H9 (cell line): ENCODE results near the gene PI4KB. TPM values are rescaled to one million over a fixed set of nuclear protein-coding genes. Genes with fewer than 3 reads are reported as not detected.
A peak's percentile ranks its signal among the peaks of the same experiment; 100 is the strongest.

Experiments used
- DNase-seq: peaks from one replicate; pipeline ENCODE4 v3.0.0-alpha.2; 2017
- H2AFZ ChIP-seq: one replicate; pipeline ENCODE4 v1.6.1; 2013; ENCODE audit warnings: mild to moderate bottlenecking, low read length, control low read depth, moderate library complexity
- H2AK5ac ChIP-seq: 2 replicates; pipeline ENCODE4 v1.6.1; 2013; ENCODE audit warnings: low read length, control low read depth, mixed read lengths; ENCODE audit not compliant: insufficient read length
- H2BK120ac ChIP-seq: one replicate; pipeline ENCODE4 v1.6.1; 2013; ENCODE audit warnings: low read depth, mild to moderate bottlenecking, low read length, control low read depth, inconsistent platforms; ENCODE audit not compliant: poor library complexity, severe bottlenecking
- H2BK12ac ChIP-seq: 2 replicates; pipeline ENCODE4 v1.6.1; 2013; ENCODE audit warnings: low read length, control low read depth, mixed read lengths, low read depth; ENCODE audit not compliant: insufficient read length
- H2BK15ac ChIP-seq: 2 replicates; pipeline ENCODE4 v1.6.1; 2013; ENCODE audit warnings: low read depth, low read length, control low read depth
- H2BK20ac ChIP-seq: one replicate; pipeline ENCODE4 v1.6.1; 2013; ENCODE audit warnings: low read depth, mild to moderate bottlenecking, low read length, control low read depth, inconsistent platforms; ENCODE audit not compliant: poor library complexity, severe bottlenecking
- H2BK5ac ChIP-seq: 2 replicates; pipeline ENCODE4 v1.6.1; 2013; ENCODE audit warnings: low read length, control low read depth, mixed read lengths; ENCODE audit not compliant: insufficient read length
- H3K14ac ChIP-seq: 2 replicates; pipeline ENCODE4 v1.6.1; 2013; ENCODE audit warnings: low read length, control low read depth; ENCODE audit not compliant: insufficient read depth
- H3K18ac ChIP-seq: 2 replicates; pipeline ENCODE4 v1.6.1; 2013; ENCODE audit warnings: low read depth, mild to moderate bottlenecking, mixed read lengths, low read length, control low read depth; ENCODE audit not compliant: insufficient read length
- H3K23ac ChIP-seq: 2 replicates; pipeline ENCODE4 v1.6.1; 2013; ENCODE audit warnings: low read length, control low read depth, mixed read lengths, low read depth; ENCODE audit not compliant: insufficient read length
- H3K23me2 ChIP-seq: 2 replicates; pipeline ENCODE4 v1.6.1; 2013; ENCODE audit warnings: low read depth, mild to moderate bottlenecking, mixed read lengths, low read length, control low read depth; ENCODE audit not compliant: insufficient read length, poor library complexity, severe bottlenecking
- H3K27ac ChIP-seq: 2 replicates; pipeline ENCODE4 v1.5.1; 2013; ENCODE audit warnings: low read length, control low read depth, mixed read lengths, low read depth; ENCODE audit not compliant: insufficient read length
- H3K27me3 ChIP-seq: 2 replicates; pipeline ENCODE4 v1.6.1; 2013; ENCODE audit warnings: low read length, control low read depth, inconsistent platforms; ENCODE audit not compliant: insufficient read depth
- H3K4ac ChIP-seq: 2 replicates; pipeline ENCODE4 v1.6.1; 2013; ENCODE audit warnings: low read depth, mild to moderate bottlenecking, control low read depth, inconsistent platforms, low read length, moderate library complexity
- H3K4me1 ChIP-seq: 2 replicates; pipeline ENCODE4 v1.6.1; 2013; ENCODE audit warnings: low read length, control low read depth, inconsistent platforms; ENCODE audit not compliant: insufficient read depth
- H3K4me2 ChIP-seq: 2 replicates; pipeline ENCODE4 v1.6.1; 2013; ENCODE audit warnings: low read length, control low read depth, mixed read lengths; ENCODE audit not compliant: insufficient read length, insufficient read depth
- H3K56ac ChIP-seq: 2 replicates; pipeline ENCODE4 v1.6.1; 2013; ENCODE audit warnings: low read depth, mild to moderate bottlenecking, mixed read lengths, low read length, control low read depth; ENCODE audit not compliant: insufficient read length
- H3K79me1 ChIP-seq: 2 replicates; pipeline ENCODE4 v1.6.1; 2013; ENCODE audit warnings: low read depth, mild to moderate bottlenecking, moderate library complexity, low read length, control low read depth, inconsistent platforms; ENCODE audit not compliant: insufficient read depth, poor library complexity, severe bottlenecking
- H3K79me2 ChIP-seq: 2 replicates; pipeline ENCODE4 v1.6.1; 2013; ENCODE audit warnings: low read length, control low read depth, inconsistent platforms; ENCODE audit not compliant: insufficient read depth
- H3K9ac ChIP-seq: 2 replicates; pipeline ENCODE4 v1.6.1; 2013; ENCODE audit warnings: low read length, control low read depth, mixed read lengths; ENCODE audit not compliant: insufficient read length; ENCODE audit errors: extremely low read depth
- H3K9me3 ChIP-seq: one replicate; pipeline ENCODE4 v1.6.1; 2013; ENCODE audit warnings: low read depth, low read length, inconsistent platforms; ENCODE audit not compliant: control insufficient read depth
- H3T11ph ChIP-seq: one replicate; pipeline ENCODE4 v1.6.1; 2013; ENCODE audit warnings: mild to moderate bottlenecking, low read length, control low read depth, inconsistent platforms
- H4K20me1 ChIP-seq: one replicate; pipeline ENCODE4 v1.6.1; 2013; ENCODE audit not compliant: control insufficient read depth, insufficient read length, insufficient read depth
- H4K5ac ChIP-seq: 2 replicates; pipeline ENCODE4 v1.6.1; 2013; ENCODE audit warnings: low read depth, mild to moderate bottlenecking, mixed read lengths, low read length, control low read depth; ENCODE audit not compliant: insufficient read length
- H4K8ac ChIP-seq: replicated peaks from 2 replicates; pipeline ENCODE4 v1.6.1; 2013; ENCODE audit warnings: low read length, control low read depth, mixed read lengths, low read depth; ENCODE audit not compliant: insufficient read length
- H4K91ac ChIP-seq: 2 replicates; pipeline ENCODE4 v1.6.1; 2013; ENCODE audit warnings: low read depth, mild to moderate bottlenecking, moderate library complexity, mixed read lengths, low read length, control low read depth; ENCODE audit not compliant: insufficient read length
- H3K27ac Mint-ChIP-seq, 3 experiments: 2 replicates in 2 of 3; 3 replicates in 1 of 3; pipeline ENCODE4 v1.8.0; 2020 to 2021; ENCODE audit warnings: mixed read lengths in 3 of 3, mild to moderate bottlenecking in 1 of 3, moderate library complexity in 1 of 3
- H3K27me3 Mint-ChIP-seq: 2 replicates; pipeline ENCODE4 v1.8.0; 2021; ENCODE audit warnings: low read depth, mild to moderate bottlenecking, moderate library complexity, mixed read lengths
- H3K36me3 Mint-ChIP-seq, 3 experiments: 2 replicates in 2 of 3; 3 replicates in 1 of 3; pipeline ENCODE4 v1.8.0; 2020 to 2021; ENCODE audit warnings: low read depth in 3 of 3, mixed read lengths in 3 of 3; ENCODE audit not compliant: insufficient read depth in 1 of 3
- H3K4me1 Mint-ChIP-seq, 2 experiments: 2 replicates each; pipeline ENCODE4 v1.8.0; 2020; ENCODE audit warnings: mixed read lengths in 2 of 2
- H3K4me3 Mint-ChIP-seq, 2 experiments: 2 replicates in 1 of 2; 3 replicates in 1 of 2; pipeline ENCODE4 v1.8.0; 2020 to 2021; ENCODE audit warnings: mild to moderate bottlenecking in 2 of 2, mixed read lengths in 2 of 2, moderate library complexity in 1 of 2
- H3K9me3 Mint-ChIP-seq, 2 experiments: 2 replicates in 1 of 2; 3 replicates in 1 of 2; pipeline ENCODE4 v1.8.0; 2020; ENCODE audit warnings: mild to moderate bottlenecking in 2 of 2, mixed read lengths in 2 of 2, moderate library complexity in 1 of 2
- CTCF ChIP-seq: fragments of 200-600 bp; sonication (generic); conservative IDR thresholded peaks from 3 replicates; pipeline ENCODE4 v1.8.0; 2021; ENCODE audit warnings: antibody characterized with exemption, mild to moderate bottlenecking
- WGBS: extraction: QIAGEN DNeasy Blood & Tissue Kit; methylation state at CpG from one replicate; pipeline ENCODE4 v1.1.7; 2013; ENCODE audit warnings: missing lambda C conversion rate, low lambda C conversion rate, mixed read lengths; ENCODE audit not compliant: insufficient read length; ENCODE audit errors: extremely low coverage; 5-methylcytosine and 5-hydroxymethylcytosine counted together
- total RNA-seq: library from RNA; stranded (reverse); gene quantifications from 2 replicates; pipeline ENCODE4 v1.2.1, GENCODE V29; 2021

The PI4KB gene
- total RNA-seq, 1 experiment from 2014 or later = 39.1 TPM

- no peak overlapping the region for H2BK20ac ChIP-seq
- no peak overlapping the region for H4K8ac ChIP-seq
- H2AK5ac ChIP-seq = no peak overlapping the region
- H3K27me3 Mint-ChIP-seq = no peaks in the 10 kb centered on the region
- peak; percentile 87 for TF ChIP-seq CTCF
- no peak overlapping the region for H3K4ac ChIP-seq
- no peaks in the 10 kb centered on the region for H3K9me3 ChIP-seq
- no peaks in the 10 kb centered on the region for H3K9me3 Mint-ChIP-seq
- H4K5ac ChIP-seq = no peak overlapping the region
- H3K14ac ChIP-seq = no peak overlapping the region
- H3K23me2 ChIP-seq = peaks cover 3% of the 10 kb centered on the region
- no peaks in the 10 kb centered on the region for H3K27me3 ChIP-seq
- H3K56ac ChIP-seq = no peak overlapping the region
- H3K4me3 Mint-ChIP-seq = peak overlapping the region in 1 of 2 experiments; percentile 0; a peak in 1 of 5 replicates
- H2AFZ ChIP-seq = no peak overlapping the region
- H3K23ac ChIP-seq = no peak overlapping the region
- H3K27ac ChIP-seq = no peak overlapping the region
- H3K9ac ChIP-seq = no peak overlapping the region
- no peak overlapping the region for H3K18ac ChIP-seq
- no peak overlapping the region for H4K91ac ChIP-seq
- peaks cover 28 to 41% (median 38%) of the 10 kb centered on the region in 3 experiments for H3K36me3 Mint-ChIP-seq
- H3K4me1 ChIP-seq = no peaks in the 10 kb centered on the region
- no peak overlapping the region for H3T11ph ChIP-seq
- H2BK5ac ChIP-seq = no peak overlapping the region
- peaks cover 2% of the 10 kb centered on the region for H4K20me1 ChIP-seq
- DNase-seq = peak; percentile 68
- peak overlapping the region in 2 of 3 experiments; percentile 0 to 89; a peak in 4 of 7 replicates for H3K27ac Mint-ChIP-seq
- H2BK12ac ChIP-seq = no peak overlapping the region
- no peak overlapping the region for H3K4me2 ChIP-seq
- H2BK15ac ChIP-seq = no peak overlapping the region
- H3K4me1 Mint-ChIP-seq = peaks cover 7 to 10% of the 10 kb centered on the region in 2 experiments
- no peak overlapping the region for H2BK120ac ChIP-seq
- peaks cover 1% of the 10 kb centered on the region; the same call in 1 of the 2 replicates for H3K79me2 ChIP-seq
- no CpG with 5 or more reads among the region's 7 CpGs for WGBS
- peaks cover 7% of the 10 kb centered on the region for H3K79me1 ChIP-seq
Observed at GRCh38 chr1:151340870-151341754, 13.9 kb upstream of the PI4KB start.
